SK-N-MC (cell line): ENCODE data around the gene SPDYC.

Source experiments
- DNase-seq: peaks from one replicate; pipeline ENCODE4 v3.0.0-alpha.2; 2011; ENCODE audit warnings: low read depth, low spot score
- H3K27ac ChIP-seq: fragments of 200-600 bp; sonication (generic); 2 replicates; pipeline ENCODE4 v1.5.1; 2016; ENCODE audit warnings: mixed run types
- H3K36me3 ChIP-seq: fragments of 200-600 bp; sonication (generic); 2 replicates; pipeline ENCODE4 v1.6.1; 2017; ENCODE audit warnings: antibody characterized with exemption, low read length, mixed read lengths; ENCODE audit not compliant: insufficient read depth
- H3K4me3 ChIP-seq: fragments of 200-600 bp; sonication (generic); 2 replicates; pipeline ENCODE4 v1.5.1; 2016
- H3K9ac ChIP-seq: fragments of 200-600 bp; sonication (generic); 2 replicates; pipeline ENCODE4 v1.8.0; 2017; ENCODE audit warnings: mixed run types, mixed read lengths; ENCODE audit not compliant: insufficient read length
- H3K9me3 ChIP-seq: fragments of 200-600 bp; sonication (generic); 2 replicates; pipeline ENCODE4 v1.6.1; 2017; ENCODE audit warnings: low read depth, mild to moderate bottlenecking, antibody characterized with exemption, low read length, moderate library complexity, mixed read lengths
- EZH2 ChIP-seq: fragments of 200-600 bp; sonication (generic); IDR thresholded peaks from one replicate; pipeline ENCODE4 v1.6.1; 2017; ENCODE audit warnings: antibody characterized with exemption
- FOXP2 ChIP-seq: optimal IDR thresholded peaks from 2 replicates; pipeline ENCODE3; 2011; ENCODE audit warnings: mild to moderate bottlenecking, moderate library complexity; ENCODE audit not compliant: insufficient read depth; ENCODE audit errors: extremely low read length, control extremely low read depth
- POLR2AphosphoS5 ChIP-seq: IDR thresholded peaks from 2 replicates; pipeline ENCODE4 v1.6.1; 2012; ENCODE audit warnings: mild to moderate bottlenecking, low read depth, low read length, borderline replicate concordance

Gene SPDYC

GRCh38 chr11:65217441-65218423 is 47.7 kb downstream of the SPDYC start:
- TF ChIP-seq FOXP2 (no peak), POLR2AphosphoS5 (no peak), EZH2 (no peak)
- Histone ChIP-seq H3K9me3 (no peaks in the 10 kb centered on the region), H3K9ac (no peak overlapping the region), H3K36me3 (no peaks in the 10 kb centered on the region), H3K27ac (no peak overlapping the region), H3K4me3 (no peak overlapping the region)
- no peak for DNase-seq

DNA sequence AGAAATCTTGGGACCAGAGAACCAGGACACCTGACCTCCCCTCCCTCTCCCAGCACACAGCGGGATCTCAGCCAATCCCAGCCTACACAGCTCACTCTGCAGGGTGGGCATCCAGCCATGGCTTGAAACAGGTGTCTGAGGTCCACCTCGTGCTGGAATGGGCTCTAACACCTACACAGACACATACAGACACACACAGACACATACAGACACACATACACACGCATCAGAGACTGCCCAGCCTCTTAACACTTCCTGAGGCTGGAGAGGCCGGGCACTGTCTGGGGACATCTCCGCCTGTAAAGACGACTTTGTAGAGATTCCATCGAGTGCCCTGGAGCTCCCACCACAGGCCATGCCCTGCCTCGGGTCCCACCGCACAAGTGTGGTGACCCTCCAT is 48.4 kb downstream of the SPDYC start:
- H3K4me3 ChIP-seq = no peak overlapping the region
- H3K36me3 ChIP-seq = no peaks in the 10 kb centered on the region
- no peak for DNase-seq
- H3K9ac ChIP-seq = no peak overlapping the region
- no peaks in the 10 kb centered on the region for H3K9me3 ChIP-seq
- no peak overlapping the region for H3K27ac ChIP-seq
- no peak for TF ChIP-seq EZH2
- TF ChIP-seq FOXP2 = no peak
- no peak for TF ChIP-seq POLR2AphosphoS5

DNA sequence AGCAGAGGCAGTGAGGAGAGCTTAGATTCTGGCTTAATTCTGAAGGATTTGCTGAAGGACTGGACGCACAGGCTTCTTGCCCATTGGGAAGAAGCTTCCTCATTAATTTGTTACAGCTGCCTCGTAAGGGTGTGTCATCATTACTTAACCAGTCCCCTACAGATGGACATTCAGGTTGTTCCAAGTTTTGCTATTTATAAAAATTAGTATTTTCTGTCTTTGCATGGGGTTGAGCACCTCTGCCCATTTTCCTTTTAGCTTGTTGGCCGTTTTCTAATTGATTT is 49.8 kb downstream of the SPDYC start:
- no peaks in the 10 kb centered on the region for H3K9me3 ChIP-seq
- H3K9ac ChIP-seq = no peak overlapping the region
- no peaks in the 10 kb centered on the region for H3K36me3 ChIP-seq
- H3K4me3 ChIP-seq = no peak overlapping the region
- H3K27ac ChIP-seq = no peak overlapping the region
- TF ChIP-seq POLR2AphosphoS5 = no peak
- TF ChIP-seq EZH2 = no peak
- TF ChIP-seq FOXP2 = no peak
- no peak for DNase-seq

DNA sequence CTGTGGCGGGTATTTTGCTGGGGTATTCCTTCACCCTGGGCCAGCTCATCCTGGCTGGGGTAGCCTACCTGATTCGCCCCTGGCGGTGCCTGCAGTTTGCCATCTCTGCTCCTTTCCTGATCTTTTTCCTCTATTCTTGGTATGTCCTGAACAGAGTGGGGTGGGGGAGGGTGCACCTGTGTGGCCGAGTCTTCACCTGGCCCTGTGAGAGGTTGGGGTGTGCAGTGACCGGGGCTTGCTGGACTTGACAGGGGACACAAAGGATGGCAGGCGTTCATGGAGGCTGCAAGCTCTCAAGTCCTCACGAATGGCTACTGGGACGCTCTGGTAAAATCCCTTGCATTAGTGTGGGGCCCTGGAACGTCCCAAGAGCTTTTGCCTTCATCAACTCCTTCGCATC is 51.0 kb downstream of the SPDYC start:
- no peak for DNase-seq
- TF ChIP-seq FOXP2 (no peak), POLR2AphosphoS5 (no peak)
- Histone ChIP-seq H3K9me3 (no peaks in the 10 kb centered on the region), H3K27ac (no peak overlapping the region), H3K4me3 (no peak overlapping the region), H3K9ac (no peak overlapping the region), H3K36me3 (no peaks in the 10 kb centered on the region)
